Mucosa of descending colon (tissue), 3 donors: Measurements from ENCODE around the gene KCNN3. TPM values are rescaled to one million over a fixed set of nuclear protein-coding genes. Genes with fewer than 3 reads are reported as not detected.

ENCODE experiments used
- ATAC-seq: fragments of 200-7000 bp; cut with Tn5 transposase; one replicate; pipeline ENCODE4 v1.9.1; 2020; ENCODE audit warnings: mild to moderate bottlenecking, moderate library complexity
- DNase-seq, 3 donors: peaks; one replicate each; pipeline ENCODE4 v3.0.0-alpha.2; 2020
- H3K36me3 ChIP-seq: fragments of 200-600 bp; one replicate; pipeline ENCODE4 v1.8.0; 2021; ENCODE audit warnings: low read depth, mild to moderate bottlenecking
- H3K4me1 ChIP-seq: fragments of 200-600 bp; one replicate; pipeline ENCODE4 v1.8.0; 2021; ENCODE audit warnings: low read depth, mild to moderate bottlenecking
- H3K4me3 ChIP-seq: fragments of 200-600 bp; one replicate; pipeline ENCODE4 v1.8.0; 2021; ENCODE audit warnings: mild to moderate bottlenecking
- H3K9me3 ChIP-seq: fragments of 200-600 bp; one replicate; pipeline ENCODE4 v1.8.0; 2021; ENCODE audit warnings: mild to moderate bottlenecking
- intact Hi-C, 2 donors: fragments of 100-400 bp; cut with DNase I in 1 of 2; cut with micrococcal nuclease in 1 of 2; formaldehyde crosslinking; loops; one replicate each; pipeline versions ENCODE4 v1.11.0 to v1.11.1; 2022; cut with DNase I, micrococcal nuclease
- total RNA-seq, 3 donors: library from RNA; stranded (reverse); fragmentation: NEBNext Ultra II Directional in 2 of 3; extraction: Animal tissue kit (Norgen Biotek cat#: 25700) in 2 of 3; gene quantifications; one replicate each; pipeline versions ENCODE4 v1.2.1 to v1.2.4, GENCODE V29; 2021 to 2023
- TF ChIP-seq, protein P1 (sequence below): fragments of 200-600 bp; IDR thresholded peaks from one replicate; pipeline ENCODE4 v1.8.0; 2022; ENCODE audit warnings: antibody characterized with exemption, mild to moderate bottlenecking
- donor health status: DM: no; HTN: no; CAD: no; lungs with moderate emphysema.
- donor health status: DM: no; HTN: no; CAD: no.
- donor health status: DM: no; HTN: yes; CAD: no.

Gene KCNN3
- total RNA-seq, 3 donors from 2014 or later: 1.5 to 19.3 (median 2.0) TPM

DNA sequence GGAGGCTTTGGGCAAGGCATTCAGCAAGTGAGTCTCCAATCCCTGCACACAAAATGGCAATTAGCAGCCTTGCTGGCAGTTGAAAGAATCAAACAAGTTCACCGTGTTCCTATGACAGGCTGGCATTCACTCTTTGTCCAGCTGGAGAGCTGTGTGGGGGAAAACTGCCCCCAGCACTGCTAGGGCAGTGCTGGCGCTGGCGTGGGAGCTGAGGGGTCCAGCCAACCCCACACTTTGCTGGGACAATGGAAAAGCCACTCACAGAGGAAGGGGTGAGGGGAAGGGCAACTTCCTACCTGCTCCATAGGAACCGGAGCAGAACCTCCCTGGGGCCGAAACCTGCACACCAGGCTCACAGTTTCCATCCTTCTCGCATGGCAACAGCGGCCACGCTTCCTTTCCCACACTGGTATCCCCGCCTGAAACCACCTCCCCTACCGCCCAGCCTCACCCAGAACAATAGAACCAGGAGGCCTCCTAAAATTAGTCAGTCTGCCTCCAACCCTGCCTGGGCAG, 26.7 kb upstream of the KCNN3 start:
- intact Hi-C loops: no loop called here
- TF ChIP-seq, protein P1, sequence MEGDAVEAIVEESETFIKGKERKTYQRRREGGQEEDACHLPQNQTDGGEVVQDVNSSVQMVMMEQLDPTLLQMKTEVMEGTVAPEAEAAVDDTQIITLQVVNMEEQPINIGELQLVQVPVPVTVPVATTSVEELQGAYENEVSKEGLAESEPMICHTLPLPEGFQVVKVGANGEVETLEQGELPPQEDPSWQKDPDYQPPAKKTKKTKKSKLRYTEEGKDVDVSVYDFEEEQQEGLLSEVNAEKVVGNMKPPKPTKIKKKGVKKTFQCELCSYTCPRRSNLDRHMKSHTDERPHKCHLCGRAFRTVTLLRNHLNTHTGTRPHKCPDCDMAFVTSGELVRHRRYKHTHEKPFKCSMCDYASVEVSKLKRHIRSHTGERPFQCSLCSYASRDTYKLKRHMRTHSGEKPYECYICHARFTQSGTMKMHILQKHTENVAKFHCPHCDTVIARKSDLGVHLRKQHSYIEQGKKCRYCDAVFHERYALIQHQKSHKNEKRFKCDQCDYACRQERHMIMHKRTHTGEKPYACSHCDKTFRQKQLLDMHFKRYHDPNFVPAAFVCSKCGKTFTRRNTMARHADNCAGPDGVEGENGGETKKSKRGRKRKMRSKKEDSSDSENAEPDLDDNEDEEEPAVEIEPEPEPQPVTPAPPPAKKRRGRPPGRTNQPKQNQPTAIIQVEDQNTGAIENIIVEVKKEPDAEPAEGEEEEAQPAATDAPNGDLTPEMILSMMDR: no peak
- Histone ChIP-seq H3K9me3 (no peaks in the 10 kb centered on the region), H3K4me3 (no peak overlapping the region), H3K4me1 (no peaks in the 10 kb centered on the region), H3K36me3 (no peaks in the 10 kb centered on the region)
- ATAC-seq (no peak), DNase-seq (no peak)

DNA sequence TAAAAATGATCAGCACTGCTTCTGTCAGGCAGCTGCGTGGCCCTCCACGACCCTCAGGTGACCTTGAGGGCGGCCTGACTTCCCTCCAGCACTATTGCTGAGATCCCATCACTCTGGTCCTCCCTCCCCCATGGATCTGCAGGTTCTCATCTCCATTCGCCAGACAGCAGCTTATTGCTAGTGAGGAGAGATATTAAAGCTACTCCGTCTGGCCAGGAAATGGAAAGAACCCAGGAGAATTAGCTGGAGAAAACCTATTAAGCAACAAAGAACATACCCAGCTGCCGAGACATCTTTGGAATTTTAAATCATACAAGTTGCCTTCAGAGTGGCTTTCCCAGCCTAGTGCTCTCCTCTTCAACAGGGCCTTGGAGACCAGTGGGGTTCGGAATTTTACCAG, 25.7 kb upstream of the KCNN3 start:
- Histone ChIP-seq H3K36me3 (no peaks in the 10 kb centered on the region), H3K9me3 (no peaks in the 10 kb centered on the region), H3K4me3 (no peak overlapping the region), H3K4me1 (no peaks in the 10 kb centered on the region)
- no peak for DNase-seq
- TF ChIP-seq, protein P1: no peak
- intact Hi-C loops: no loop called here
- no peak for ATAC-seq

DNA sequence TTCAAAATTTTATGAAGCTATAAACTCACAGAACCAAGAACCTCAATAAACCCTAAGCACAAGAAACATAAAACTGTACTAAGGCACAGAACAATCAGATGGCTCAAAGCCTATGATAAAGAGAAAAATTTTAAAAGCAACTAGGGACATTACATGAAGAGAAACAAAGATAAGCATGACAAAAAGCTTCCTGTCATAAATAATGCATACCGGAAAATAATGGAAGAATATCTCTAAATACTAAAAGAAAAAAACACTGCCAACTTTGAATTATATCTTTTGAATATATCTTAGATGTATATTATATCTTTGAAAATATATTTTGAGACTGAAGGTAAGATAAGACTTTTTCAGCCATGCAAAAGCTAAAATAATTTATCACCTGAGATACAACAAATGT, 21.4 kb upstream of the KCNN3 start:
- intact Hi-C loops: no loop called here
- no peak for ATAC-seq
- no peak overlapping the region for H3K4me3 ChIP-seq
- no peaks in the 10 kb centered on the region for H3K9me3 ChIP-seq
- H3K36me3 ChIP-seq: no peaks in the 10 kb centered on the region
- DNase-seq: no peak
- no peaks in the 10 kb centered on the region for H3K4me1 ChIP-seq
- TF ChIP-seq, protein P1: no peak

DNA sequence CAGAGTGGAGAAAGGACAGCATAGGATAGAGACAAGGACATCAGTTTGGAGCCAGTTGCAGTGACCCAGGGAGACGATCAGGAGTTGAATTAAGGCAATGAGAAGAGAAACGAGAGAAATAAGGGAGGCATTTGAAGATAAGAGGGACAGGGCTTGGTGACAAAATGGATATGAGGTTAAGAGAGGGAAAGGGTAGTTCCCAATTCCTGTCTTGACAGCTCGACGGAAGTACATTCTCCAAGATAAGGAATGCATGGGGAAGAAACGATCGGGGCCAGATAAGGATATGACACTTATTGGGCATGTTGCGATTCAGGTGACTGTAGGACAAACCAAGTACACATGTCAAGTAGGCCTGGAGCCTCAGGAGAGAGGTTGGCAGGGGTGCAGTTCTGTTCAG, 18.7 kb upstream of the KCNN3 start:
- H3K36me3 ChIP-seq: no peaks in the 10 kb centered on the region
- H3K4me1 ChIP-seq: peaks cover 3% of the 10 kb centered on the region
- intact Hi-C loops: loop anchor here in 1 of 2 donors (10.0 kb wide), 1 partner anchor 314 kb away; no protein-coding TSS in a partner anchor
- H3K4me3 ChIP-seq: no peak overlapping the region
- no peaks in the 10 kb centered on the region for H3K9me3 ChIP-seq
- TF ChIP-seq, protein P1: no peak
- ATAC-seq (no peak), DNase-seq (no peak)

- no peak for ATAC-seq
- Histone ChIP-seq H3K36me3 (no peaks in the 10 kb centered on the region), H3K4me3 (no peak overlapping the region), H3K9me3 (no peaks in the 10 kb centered on the region), H3K4me1 (peaks cover 3% of the 10 kb centered on the region)
- no peak for DNase-seq
- TF ChIP-seq, protein P1: no peak
- intact Hi-C loops: loop anchor here in 1 of 2 donors (10.0 kb wide), 1 partner anchor 312 kb away; no protein-coding TSS in a partner anchor
These were observed 16.4 kb upstream of the KCNN3 start for GRCh38 chr1:154886281-154887015.
